ENCODE data around the gene QSER1.
"Not testable (repeated sequence)": the region's sequence is repeated elsewhere in the genome, so short reads cannot be mapped to it uniquely, and the experiment has no call there.

Gene QSER1

GRCh38 chr11:33006010-33006409 is 113.4 kb downstream of the QSER1 start:
- FAIRE-seq, result no peak

DNA sequence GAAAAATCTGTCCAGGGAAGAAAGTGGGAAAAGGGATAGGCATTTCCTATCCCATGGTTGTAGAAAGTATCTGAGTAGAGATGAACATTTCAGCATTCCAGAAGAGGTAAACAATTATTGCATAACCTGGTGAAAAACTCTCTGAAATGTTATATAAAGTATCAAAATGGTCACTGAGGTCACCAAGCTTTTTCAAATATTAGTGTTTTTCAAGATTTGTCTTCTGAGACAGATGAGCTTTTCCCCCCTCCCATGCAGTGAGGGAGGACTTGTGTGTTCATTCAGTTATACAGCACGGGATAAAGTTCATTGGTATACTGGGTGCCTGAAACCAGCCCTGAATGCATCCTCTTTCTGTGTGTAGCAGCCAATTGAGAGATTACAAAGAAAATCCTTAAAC is 121.1 kb downstream of the QSER1 start:
- no peak for FAIRE-seq

DNA sequence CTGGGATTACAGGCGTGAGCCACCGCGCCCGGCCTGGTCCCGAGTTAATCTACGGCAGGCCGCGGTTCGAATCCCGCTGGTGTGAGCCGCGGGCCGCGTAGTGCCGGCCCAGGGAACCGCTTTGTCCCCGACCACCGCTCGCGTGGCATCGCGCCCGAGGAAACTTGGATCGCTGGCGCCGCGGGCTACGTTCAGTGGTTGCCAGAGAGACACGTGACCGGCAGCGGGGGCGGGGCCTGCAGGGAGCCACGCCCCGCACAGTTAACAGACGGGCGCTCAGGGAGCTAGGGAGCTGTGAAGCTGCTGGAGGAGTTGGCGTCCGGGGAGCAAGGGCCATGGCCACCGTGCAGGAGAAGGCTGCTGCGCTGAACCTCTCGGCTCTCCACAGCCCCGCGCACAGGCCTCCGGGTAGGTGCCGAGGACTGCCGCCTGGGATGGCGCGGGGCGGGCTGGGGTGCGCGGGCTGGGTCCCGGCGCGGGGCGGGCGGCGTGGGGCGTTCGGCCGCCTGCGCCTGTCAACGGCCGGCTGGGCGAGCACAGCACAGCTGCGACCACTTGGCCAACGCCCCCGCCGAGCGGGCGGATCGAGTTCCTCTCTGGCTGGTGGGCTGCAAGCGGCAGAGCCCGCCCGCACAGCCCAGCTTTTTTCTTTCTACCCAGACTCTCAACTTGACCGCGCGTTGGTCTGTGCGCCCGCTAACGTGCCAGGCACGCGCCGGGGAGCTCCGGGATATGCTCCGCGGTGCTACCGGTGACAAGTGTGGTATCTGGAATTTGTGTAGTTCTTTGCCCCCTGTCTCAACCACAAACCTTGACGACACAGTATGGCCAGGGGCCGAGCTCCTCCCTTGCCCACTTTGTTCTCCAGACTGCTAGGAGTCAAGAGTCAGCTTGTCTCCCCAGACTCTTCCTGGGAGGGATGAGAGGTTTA is 123.3 kb downstream of the QSER1 start, which contains the start of gene DEPDC7:
DEPDC7 (plus strand) TSS at position 258 of the 931 bp plus-strand sequence; CDS start at position 336, 78 bp downstream.
- no peak for FAIRE-seq

GRCh38 chr11:33016654-33017053 is 124.0 kb downstream of the QSER1 start:
- no peak for FAIRE-seq

- FAIRE-seq, result no peak
These were observed 124.9 kb downstream of the QSER1 start for GRCh38 chr11:33017478-33017877.

GRCh38 chr11:33017965-33018364 is 125.4 kb downstream of the QSER1 start:
- no peak for FAIRE-seq

- FAIRE-seq, result no peak
These were observed 126.2 kb downstream of the QSER1 start for GRCh38 chr11:33018840-33019239.

DNA sequence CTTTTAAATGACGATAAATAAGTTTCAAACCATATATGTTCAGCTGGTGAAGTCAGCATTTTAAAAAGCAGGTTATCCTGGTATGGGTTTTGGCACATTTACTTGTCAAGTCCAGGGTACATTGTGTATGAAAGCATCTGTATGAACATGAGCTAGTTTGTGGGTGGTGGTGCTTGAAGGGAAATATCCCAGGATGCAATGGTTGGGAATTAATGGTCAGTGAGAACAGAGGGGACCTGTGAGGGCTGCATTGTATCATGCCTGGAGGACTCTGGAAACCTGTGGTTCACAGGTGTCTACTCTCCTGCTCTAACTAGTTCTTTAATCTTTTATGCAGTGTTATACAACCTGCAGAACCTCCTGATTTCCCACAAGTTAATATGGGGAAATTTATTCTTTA is 128.9 kb downstream of the QSER1 start:
- FAIRE-seq, result no peak

- no peak for FAIRE-seq
These were observed 129.3 kb downstream of the QSER1 start for GRCh38 chr11:33021937-33022336.

DNA sequence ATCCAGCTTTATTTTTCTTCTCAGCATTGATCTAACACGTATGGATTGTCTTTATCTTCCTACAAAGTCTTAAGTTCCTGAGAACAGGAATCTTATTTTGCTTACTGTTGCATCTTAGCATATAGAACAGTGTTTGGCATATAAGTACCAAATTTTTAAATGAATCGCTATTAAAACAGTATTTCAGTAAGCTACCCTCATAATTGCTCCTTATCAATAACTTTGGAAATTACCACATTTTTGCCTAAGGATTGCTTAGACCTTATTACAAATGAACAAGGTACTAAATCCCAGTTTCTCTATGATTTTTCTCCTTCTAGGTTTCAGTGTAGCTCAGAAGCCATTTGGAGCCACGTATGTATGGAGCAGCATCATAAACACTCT is 132.7 kb downstream of the QSER1 start:
- no peak for FAIRE-seq

GRCh38 chr11:33027233-33027632 is 134.6 kb downstream of the QSER1 start:
- FAIRE-seq, result no peak

DNA sequence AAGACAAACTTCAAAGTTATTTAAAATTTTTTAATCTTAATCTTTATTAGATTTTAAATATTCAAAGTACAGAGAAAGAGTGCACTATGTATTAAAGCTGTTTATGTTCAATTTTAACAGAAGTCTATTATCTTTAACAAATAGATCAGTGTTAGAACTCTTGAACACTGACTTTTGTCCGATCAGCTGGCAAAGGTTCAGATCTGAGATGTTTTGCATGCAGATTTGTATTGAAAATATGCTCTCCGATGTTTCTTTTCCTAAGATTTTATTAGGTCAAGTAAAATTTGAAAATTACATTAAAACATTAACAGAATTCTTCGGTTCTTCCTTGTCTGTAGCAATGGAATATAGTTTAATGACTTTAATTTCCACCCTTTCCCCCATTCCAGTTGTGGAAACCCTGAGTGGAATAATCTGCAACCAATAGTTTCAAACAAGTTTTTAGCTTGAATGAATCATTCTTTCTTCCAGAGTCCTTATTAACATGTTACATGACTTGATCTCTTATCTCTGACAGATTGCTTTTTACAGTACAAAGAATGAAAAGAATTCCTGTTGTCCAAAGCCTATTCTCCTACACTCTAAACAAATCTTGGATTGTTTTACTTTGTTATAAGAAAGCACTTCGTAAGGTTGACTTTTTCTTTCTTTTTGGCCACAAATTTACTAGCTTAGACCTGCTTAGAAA is 135.4 kb downstream of the QSER1 start:
- no peak for FAIRE-seq

GRCh38 chr11:33028537-33028914 is 135.9 kb downstream of the QSER1 start:
- FAIRE-seq, result no peak

- not testable (repeated sequence) for FAIRE-seq
These were observed 136.6 kb downstream of the QSER1 start for GRCh38 chr11:33029218-33029617.

All from colon (tissue), 2 donors.